Parathyroid adenoma (tissue), 2 donors: ENCODE data around the gene SHH.

Source experiments
- H2AFZ ChIP-seq: fragments of 300-600 bp; sonication (generic); one replicate; pipeline ENCODE4 v1.7.0; 2017; ENCODE audit warnings: antibody characterized with exemption, mild to moderate bottlenecking
- H3K27ac ChIP-seq: fragments of 300-600 bp; sonication (generic); one replicate; pipeline ENCODE4 v1.7.0; 2017
- H3K27me3 ChIP-seq: fragments of 300-600 bp; sonication (generic); one replicate; pipeline ENCODE4 v1.7.0; 2017; ENCODE audit warnings: low read length; ENCODE audit not compliant: control insufficient read depth, insufficient read depth
- H3K36me3 ChIP-seq: fragments of 300-600 bp; sonication (generic); one replicate; pipeline ENCODE4 v1.7.0; 2017; ENCODE audit warnings: low read length; ENCODE audit not compliant: control insufficient read depth, insufficient read depth
- H3K4me1 ChIP-seq: fragments of 300-600 bp; sonication (generic); one replicate; pipeline ENCODE4 v1.7.0; 2017; ENCODE audit warnings: control low read depth
- H3K4me2 ChIP-seq: fragments of 300-600 bp; sonication (generic); one replicate; pipeline ENCODE4 v1.7.0; 2017; ENCODE audit warnings: low read length
- H3K4me3 ChIP-seq: fragments of 300-600 bp; sonication (generic); one replicate; pipeline ENCODE4 v1.7.0; 2017; ENCODE audit warnings: low read depth, low read length
- H3K79me2 ChIP-seq: fragments of 300-600 bp; sonication (generic); one replicate; pipeline ENCODE4 v1.7.0; 2017; ENCODE audit warnings: control low read depth
- H3K9ac ChIP-seq: fragments of 300-600 bp; sonication (generic); one replicate; pipeline ENCODE4 v1.7.0; 2017; ENCODE audit warnings: mild to moderate bottlenecking
- H3K9me3 ChIP-seq: fragments of 300-600 bp; sonication (generic); one replicate; pipeline ENCODE4 v1.7.0; 2017; ENCODE audit warnings: low read length; ENCODE audit not compliant: control insufficient read depth
- TF ChIP-seq, protein P1 (sequence below): fragments of 300-600 bp; sonication (generic); IDR thresholded peaks from one replicate; pipeline ENCODE4 v1.7.0; 2017; ENCODE audit warnings: antibody characterized with exemption, mild to moderate bottlenecking
- donor health status: primary hyperparathyroidism.

The SHH gene

DNA sequence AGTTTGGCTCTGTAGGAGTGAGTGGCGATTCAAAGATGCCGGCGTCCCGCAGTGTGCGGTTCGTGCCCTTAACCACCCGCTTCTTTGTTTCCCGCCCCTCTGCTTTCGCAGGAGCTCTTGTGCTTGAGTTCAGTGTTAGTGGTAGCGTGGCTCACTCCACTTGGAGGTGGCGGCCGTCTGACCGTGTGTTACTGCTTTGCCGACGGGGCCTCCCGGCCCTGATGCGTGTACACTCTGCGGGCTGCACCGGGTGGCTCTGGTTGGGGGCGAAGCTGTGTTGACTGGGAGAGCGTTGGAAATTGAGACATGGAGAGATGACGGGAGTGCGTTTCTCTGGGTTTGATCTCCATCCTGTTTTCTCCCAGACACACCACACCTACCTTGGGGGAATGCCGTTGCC is 31.4 kb downstream of the SHH start:
- Histone ChIP-seq H3K9me3 (no peaks in the 10 kb centered on the region), H3K27me3 (no peaks in the 10 kb centered on the region), H3K4me1 (no peaks in the 10 kb centered on the region), H3K9ac (no peak overlapping the region), H3K27ac (no peak overlapping the region), H2AFZ (no peak overlapping the region), H3K4me2 (no peak overlapping the region), H3K4me3 (no peak overlapping the region), H3K36me3 (no peaks in the 10 kb centered on the region), H3K79me2 (no peaks in the 10 kb centered on the region)
- TF ChIP-seq, protein P1, sequence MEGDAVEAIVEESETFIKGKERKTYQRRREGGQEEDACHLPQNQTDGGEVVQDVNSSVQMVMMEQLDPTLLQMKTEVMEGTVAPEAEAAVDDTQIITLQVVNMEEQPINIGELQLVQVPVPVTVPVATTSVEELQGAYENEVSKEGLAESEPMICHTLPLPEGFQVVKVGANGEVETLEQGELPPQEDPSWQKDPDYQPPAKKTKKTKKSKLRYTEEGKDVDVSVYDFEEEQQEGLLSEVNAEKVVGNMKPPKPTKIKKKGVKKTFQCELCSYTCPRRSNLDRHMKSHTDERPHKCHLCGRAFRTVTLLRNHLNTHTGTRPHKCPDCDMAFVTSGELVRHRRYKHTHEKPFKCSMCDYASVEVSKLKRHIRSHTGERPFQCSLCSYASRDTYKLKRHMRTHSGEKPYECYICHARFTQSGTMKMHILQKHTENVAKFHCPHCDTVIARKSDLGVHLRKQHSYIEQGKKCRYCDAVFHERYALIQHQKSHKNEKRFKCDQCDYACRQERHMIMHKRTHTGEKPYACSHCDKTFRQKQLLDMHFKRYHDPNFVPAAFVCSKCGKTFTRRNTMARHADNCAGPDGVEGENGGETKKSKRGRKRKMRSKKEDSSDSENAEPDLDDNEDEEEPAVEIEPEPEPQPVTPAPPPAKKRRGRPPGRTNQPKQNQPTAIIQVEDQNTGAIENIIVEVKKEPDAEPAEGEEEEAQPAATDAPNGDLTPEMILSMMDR = no peak

DNA sequence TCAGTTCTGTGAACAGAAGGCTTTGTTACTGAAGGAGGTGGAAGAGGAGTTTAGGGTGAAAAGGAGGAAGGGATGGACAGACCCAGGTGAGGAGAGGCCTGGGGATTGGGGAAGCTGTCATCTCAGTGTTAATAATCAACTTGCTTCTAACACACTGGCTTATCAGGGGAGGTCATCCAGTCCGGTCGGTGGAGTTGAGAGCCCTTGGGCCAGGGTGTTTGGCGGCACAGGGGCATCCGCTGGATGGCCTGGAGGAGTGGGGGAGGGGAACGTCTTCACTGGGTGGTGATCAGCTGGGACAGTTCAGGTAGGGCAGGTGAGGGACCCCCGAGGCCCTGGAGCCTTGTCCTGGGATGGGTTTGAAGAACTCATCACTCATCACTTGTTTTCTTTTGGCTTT is 33.9 kb downstream of the SHH start:
- no peak overlapping the region for H3K4me3 ChIP-seq
- H3K9me3 ChIP-seq = no peaks in the 10 kb centered on the region
- H3K27me3 ChIP-seq = no peaks in the 10 kb centered on the region
- no peak overlapping the region for H3K4me2 ChIP-seq
- TF ChIP-seq, protein P1 = no peak
- no peaks in the 10 kb centered on the region for H3K36me3 ChIP-seq
- no peak overlapping the region for H2AFZ ChIP-seq
- H3K79me2 ChIP-seq = no peaks in the 10 kb centered on the region
- no peaks in the 10 kb centered on the region for H3K4me1 ChIP-seq
- H3K9ac ChIP-seq = no peak overlapping the region
- H3K27ac ChIP-seq = no peak overlapping the region

DNA sequence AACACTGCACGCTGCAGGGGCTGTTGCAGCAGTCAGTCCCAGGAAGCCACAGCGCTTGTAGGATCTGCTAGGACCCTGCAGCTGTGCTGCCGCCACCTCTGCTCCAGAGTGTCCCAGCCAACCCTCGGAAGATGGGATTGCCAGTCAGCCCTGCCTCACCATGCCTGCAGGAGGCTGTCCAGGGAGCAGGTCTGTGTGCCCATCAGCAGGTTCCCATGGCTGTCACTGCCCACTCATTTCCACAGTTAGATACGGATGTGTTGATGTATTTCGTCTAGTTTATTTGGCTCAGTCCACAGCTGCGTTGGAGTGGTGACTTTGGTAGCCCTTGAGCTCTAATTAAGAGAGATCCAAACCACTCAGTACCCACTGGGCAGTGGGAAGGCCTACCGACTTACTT is 35.7 kb downstream of the SHH start:
- H3K36me3 ChIP-seq = no peaks in the 10 kb centered on the region
- no peaks in the 10 kb centered on the region for H3K27me3 ChIP-seq
- no peak overlapping the region for H3K9ac ChIP-seq
- H3K27ac ChIP-seq = no peak overlapping the region
- no peaks in the 10 kb centered on the region for H3K79me2 ChIP-seq
- H2AFZ ChIP-seq = no peak overlapping the region
- H3K4me2 ChIP-seq = no peak overlapping the region
- H3K4me1 ChIP-seq = no peaks in the 10 kb centered on the region
- TF ChIP-seq, protein P1 = no peak
- no peaks in the 10 kb centered on the region for H3K9me3 ChIP-seq
- no peak overlapping the region for H3K4me3 ChIP-seq

DNA sequence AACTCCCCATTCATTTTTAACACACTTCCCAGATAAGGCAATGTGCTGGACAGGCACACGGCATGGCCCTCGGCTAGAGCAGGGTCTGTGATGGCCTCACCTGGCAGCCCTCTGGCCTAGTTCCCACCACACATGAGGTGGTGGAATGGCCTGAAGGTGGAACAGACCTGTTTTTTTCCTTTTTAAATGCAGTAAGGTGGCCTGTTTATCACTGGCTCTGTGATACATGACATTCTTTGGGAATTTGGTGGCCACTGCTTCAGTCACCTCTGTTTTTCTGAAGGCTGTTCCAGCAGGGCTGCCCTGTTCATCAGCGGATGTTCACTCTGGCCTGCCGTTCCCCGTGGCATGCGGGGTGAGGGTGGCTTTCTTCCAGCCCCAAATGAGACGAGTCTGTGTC is 36.6 kb downstream of the SHH start:
- Histone ChIP-seq H3K36me3 (no peaks in the 10 kb centered on the region), H3K4me3 (no peak overlapping the region), H3K27ac (no peak overlapping the region), H3K9me3 (no peaks in the 10 kb centered on the region), H3K4me1 (no peaks in the 10 kb centered on the region), H3K9ac (no peak overlapping the region), H3K79me2 (no peaks in the 10 kb centered on the region), H3K4me2 (no peak overlapping the region), H2AFZ (no peak overlapping the region), H3K27me3 (no peaks in the 10 kb centered on the region)
- TF ChIP-seq, protein P1 = no peak

DNA sequence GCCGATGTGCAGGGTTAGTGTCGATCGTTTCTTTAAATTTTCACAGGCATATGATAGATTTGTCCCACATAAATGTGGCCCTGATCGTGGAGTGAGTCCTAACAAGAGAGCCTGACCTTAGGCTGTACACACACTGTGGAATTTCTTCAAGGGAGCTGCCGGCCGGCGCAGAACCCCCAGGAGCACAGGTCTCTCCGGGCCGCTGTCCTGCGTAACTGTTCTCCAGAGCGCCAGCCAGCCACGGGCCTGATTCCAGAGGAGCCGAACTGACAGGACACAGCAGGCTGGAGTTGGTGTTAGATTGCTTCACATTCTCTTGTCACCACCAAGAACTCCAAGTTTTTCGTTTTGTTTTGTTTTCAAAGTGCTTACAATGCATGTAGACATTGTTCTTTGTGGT is 37.3 kb downstream of the SHH start:
- no peaks in the 10 kb centered on the region for H3K79me2 ChIP-seq
- H3K9ac ChIP-seq = no peak overlapping the region
- H3K4me1 ChIP-seq = no peaks in the 10 kb centered on the region
- H3K4me2 ChIP-seq = no peak overlapping the region
- no peaks in the 10 kb centered on the region for H3K9me3 ChIP-seq
- H3K27ac ChIP-seq = no peak overlapping the region
- no peak overlapping the region for H3K4me3 ChIP-seq
- H3K36me3 ChIP-seq = no peaks in the 10 kb centered on the region
- TF ChIP-seq, protein P1 = no peak
- no peak overlapping the region for H2AFZ ChIP-seq
- no peaks in the 10 kb centered on the region for H3K27me3 ChIP-seq
